ENCODE data around the gene CSPG5.

GRCh38 chr3:47622671-47623461, 44.2 kb upstream of the CSPG5 start:
- TF ChIP-seq ZNF146 (tag by site-specific recombination; IDR thresholded peaks at IDR 0.05) (no peak), GLI2 (tag by site-specific recombination; IDR thresholded peaks at IDR 0.05; ENCODE audit: borderline replicate concordance, low read depth) (no peak), ZNF140 (tag by site-specific recombination; IDR thresholded peaks at IDR 0.05) (no peak), BCL6B (tag by site-specific recombination; IDR thresholded peaks at IDR 0.05) (no peak), ZNF596 (tag by site-specific recombination; IDR thresholded peaks at IDR 0.05) (no peak), CTCF (tag by site-specific recombination; IDR thresholded peaks at IDR 0.05) (no peak), ZNF521 (tag by site-specific recombination; IDR thresholded peaks at IDR 0.05) (no peak), ATF2 (tag by site-specific recombination; IDR thresholded peaks at IDR 0.05; ENCODE audit: low read depth) (no peak), ZBTB21 (tag by site-specific recombination; IDR thresholded peaks at IDR 0.05) (no peak), GLIS1 (tag by site-specific recombination; IDR thresholded peaks at IDR 0.05) (no peak), ZNF791 (tag by site-specific recombination; IDR thresholded peaks at IDR 0.05) (no peak)
